Upper lobe of left lung (tissue), 6 donors: Measurements from ENCODE around the gene SECISBP2. TPM values are rescaled to one million over a fixed set of nuclear protein-coding genes. Genes with fewer than 3 reads are reported as not detected.

ENCODE experiments used
- ATAC-seq, 2 donors: fragments of 200-7000 bp; cut with Tn5 transposase; one replicate each; pipeline ENCODE4 v1.9.1; 2022; ENCODE audit warnings: mild to moderate bottlenecking in 2 of 2, moderate library complexity in 2 of 2; ENCODE audit not compliant: low FRiP score in 2 of 2
- DNase-seq, 2 donors: peaks; one replicate each; pipeline ENCODE4 v3.0.0-alpha.2; 2019 to 2020
- H3K27ac ChIP-seq, 4 donors: fragments of 200-600 bp; sonication (generic); one replicate each; pipeline ENCODE4 v1.5.1; 2016 to 2019
- H3K27me3 ChIP-seq, 4 donors: fragments of 200-600 bp; sonication (generic); one replicate each; pipeline ENCODE4 v1.5.1; 2017 to 2019
- H3K36me3 ChIP-seq, 4 donors: fragments of 200-600 bp; sonication (generic); one replicate each; pipeline ENCODE4 v1.5.1; 2016 to 2019
- H3K4me1 ChIP-seq, 4 donors: fragments of 200-600 bp; sonication (generic); one replicate each; pipeline ENCODE4 v1.5.1; 2018 to 2019
- H3K4me3 ChIP-seq, 4 donors: fragments of 200-600 bp; sonication (generic); one replicate each; pipeline ENCODE4 v1.5.1; 2017 to 2019; ENCODE audit warnings: mild to moderate bottlenecking in 2 of 4, moderate library complexity in 1 of 4
- H3K9me3 ChIP-seq, 4 donors: fragments of 200-600 bp; sonication (generic); one replicate each; pipeline ENCODE4 v1.5.1; 2018 to 2019
- CTCF ChIP-seq, 6 experiments: fragments of 450-650 bp in 4 of 6; fragments of 200-600 bp in 2 of 6; sonication (generic) in 2 of 6; IDR thresholded peaks; one replicate each; pipeline ENCODE4 v1.5.1; 2016 to 2019; ENCODE audit warnings: antibody characterized with exemption in 6 of 6
- EP300 ChIP-seq, 4 donors: sonication (generic); formaldehyde crosslinking; IDR thresholded peaks; one replicate each; pipeline ENCODE4 v1.5.1; 2017; ENCODE audit warnings: antibody characterized with exemption in 4 of 4, control low read depth in 2 of 4
- POLR2A ChIP-seq, 4 donors: fragments of 450-650 bp; IDR thresholded peaks; one replicate each; pipeline ENCODE4 v1.5.1; 2016 to 2017; ENCODE audit warnings: antibody characterized with exemption in 4 of 4, mild to moderate bottlenecking in 2 of 4
- POLR2AphosphoS5 ChIP-seq, 2 donors: sonication (generic); formaldehyde crosslinking; IDR thresholded peaks; one replicate each; pipeline ENCODE4 v1.5.1; 2017; ENCODE audit warnings: antibody characterized with exemption in 2 of 2
- WGBS, 2 donors: methylation state at CpG; one replicate each; pipeline ENCODE4 v1.1.5; 2017 to 2018; 5-methylcytosine and 5-hydroxymethylcytosine counted together
- total RNA-seq, 6 donors: library from RNA; depleted of rRNA in 4 of 6; stranded (reverse); fragments of >200 nt in 4 of 6; gene quantifications; one replicate each; pipeline versions ENCODE4 v1.1.0 to v1.2.1, GENCODE V29; 2016 to 2021
- donor health status: DM: no; HTN: no; CAD: no; lungs with moderate emphysema.
- donor health status: DM: no; HTN: yes; CAD: no; lungs with severe emphysema.

Gene SECISBP2
- total RNA-seq, 6 donors from 2014 or later, result 42.0 to 113 (median 60.0) TPM

- DNase-seq, result no peak
- no peak for TF ChIP-seq CTCF (IDR thresholded peaks at IDR 0.05)
- no peak for TF ChIP-seq POLR2A (IDR thresholded peaks at IDR 0.05)
- TF ChIP-seq EP300 (IDR thresholded peaks at IDR 0.05), result no peak
- no peak for TF ChIP-seq POLR2AphosphoS5 (IDR thresholded peaks at IDR 0.05)
- peak in 1 of 2 donors; percentile 16 for ATAC-seq
Observed at GRCh38 chr9:89363921-89364665, 45.8 kb downstream of the SECISBP2 start.

GRCh38 chr9:89364666-89365531 is 46.6 kb downstream of the SECISBP2 start:
- TF ChIP-seq POLR2AphosphoS5 (IDR thresholded peaks at IDR 0.05), result no peak
- no peak for TF ChIP-seq CTCF (IDR thresholded peaks at IDR 0.05)
- TF ChIP-seq EP300 (IDR thresholded peaks at IDR 0.05), result no peak
- TF ChIP-seq POLR2A (IDR thresholded peaks at IDR 0.05), result no peak
- Histone ChIP-seq H3K27ac (no peak overlapping the region), H3K4me1 (peaks cover 7 to 20% (median 10%) of the 10 kb centered on the region in 4 donors), H3K27me3 (no peaks in the 10 kb centered on the region), H3K9me3 (no peaks in the 10 kb centered on the region), H3K36me3 (peaks cover 9 to 30% (median 24%) of the 10 kb centered on the region in 4 donors), H3K4me3 (no peak overlapping the region)
- ATAC-seq (no peak), DNase-seq (peak in 1 of 2 donors; percentile 73)
- 88 to 91% methylated on average over 9 to 17 of the region's 17 CpGs for WGBS, 2 donors

More at GRCh38 chr9:89363921-89364665, 45.8 kb downstream of the SECISBP2 start:
- no peaks in the 10 kb centered on the region for H3K9me3 ChIP-seq
- 85 to 93% methylated on average over 7 to 9 of the region's 9 CpGs for WGBS, 2 donors
- H3K36me3 ChIP-seq, result peaks cover 9 to 38% (median 30%) of the 10 kb centered on the region in 4 donors
- H3K4me1 ChIP-seq, result peaks cover 12 to 27% (median 15%) of the 10 kb centered on the region in 4 donors
- no peak overlapping the region for H3K4me3 ChIP-seq
- no peaks in the 10 kb centered on the region for H3K27me3 ChIP-seq
- no peak overlapping the region for H3K27ac ChIP-seq

GRCh38 chr9:89365532-89365912 is 47.2 kb downstream of the SECISBP2 start:
- ATAC-seq (no peak), DNase-seq (no peak)
- Histone ChIP-seq H3K27ac (no peak overlapping the region), H3K9me3 (no peaks in the 10 kb centered on the region), H3K27me3 (no peaks in the 10 kb centered on the region), H3K4me1 (peaks cover 1 to 14% (median 3%) of the 10 kb centered on the region in 4 donors), H3K36me3 (peaks cover 9 to 24% (median 22%) of the 10 kb centered on the region in 4 donors), H3K4me3 (no peak overlapping the region)
- 92 to 93% methylated on average over 2 of the region's 2 CpGs for WGBS, 2 donors
- TF ChIP-seq POLR2A (IDR thresholded peaks at IDR 0.05) (no peak), EP300 (IDR thresholded peaks at IDR 0.05) (no peak), CTCF (IDR thresholded peaks at IDR 0.05) (no peak), POLR2AphosphoS5 (IDR thresholded peaks at IDR 0.05) (no peak)

GRCh38 chr9:89366711-89367110 is 48.4 kb downstream of the SECISBP2 start:
- Histone ChIP-seq H3K27me3 (no peaks in the 10 kb centered on the region), H3K9me3 (no peaks in the 10 kb centered on the region), H3K27ac (no peak overlapping the region), H3K4me1 (peaks cover 0 to 9% (median 0%) of the 10 kb centered on the region in 4 donors), H3K4me3 (no peak overlapping the region), H3K36me3 (peaks cover 8 to 13% (median 12%) of the 10 kb centered on the region in 4 donors)
- TF ChIP-seq POLR2AphosphoS5 (IDR thresholded peaks at IDR 0.05), result no peak
- TF ChIP-seq EP300 (IDR thresholded peaks at IDR 0.05), result no peak
- no peak for TF ChIP-seq CTCF (IDR thresholded peaks at IDR 0.05)
- no peak for TF ChIP-seq POLR2A (IDR thresholded peaks at IDR 0.05)
- ATAC-seq (no peak), DNase-seq (no peak)
- WGBS, 2 donors, result 92 to 93% methylated on average over 3 of the region's 3 CpGs
